ENCODE data around the gene CDC14A.

CDC14A gene

DNA sequence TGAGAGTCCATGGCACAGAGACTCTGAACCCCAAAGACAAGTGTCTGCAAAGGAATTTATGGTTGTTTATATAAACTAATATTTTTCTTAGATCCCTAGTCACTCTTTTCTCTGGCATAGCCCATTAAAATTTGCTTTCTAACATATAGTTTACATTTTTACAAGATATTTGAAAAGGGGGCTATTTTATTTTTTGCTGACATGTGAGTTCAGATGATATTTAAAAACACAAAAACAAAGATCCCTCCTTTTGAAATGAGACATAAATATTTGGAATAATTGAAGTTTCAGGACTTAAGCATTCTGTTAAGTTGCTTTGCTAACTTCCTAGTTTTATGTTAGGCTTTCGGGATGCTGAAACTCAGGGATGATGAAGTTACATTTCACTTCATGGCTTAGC is 86.1 kb downstream of the CDC14A start:
- H3K27ac ChIP-seq (ENCODE audit: low read depth in 2 of 2, low read length in 2 of 2) = peak overlapping the region in 1 of 2 donors; percentile 41
- no peaks in the 10 kb centered on the region for H3K9me3 ChIP-seq (ENCODE audit: control insufficient read depth in 2 of 2, low read length in 2 of 2)
- no peak overlapping the region for H3K9ac ChIP-seq (ENCODE audit: low read depth in 1 of 2, low read length in 2 of 2)

DNA sequence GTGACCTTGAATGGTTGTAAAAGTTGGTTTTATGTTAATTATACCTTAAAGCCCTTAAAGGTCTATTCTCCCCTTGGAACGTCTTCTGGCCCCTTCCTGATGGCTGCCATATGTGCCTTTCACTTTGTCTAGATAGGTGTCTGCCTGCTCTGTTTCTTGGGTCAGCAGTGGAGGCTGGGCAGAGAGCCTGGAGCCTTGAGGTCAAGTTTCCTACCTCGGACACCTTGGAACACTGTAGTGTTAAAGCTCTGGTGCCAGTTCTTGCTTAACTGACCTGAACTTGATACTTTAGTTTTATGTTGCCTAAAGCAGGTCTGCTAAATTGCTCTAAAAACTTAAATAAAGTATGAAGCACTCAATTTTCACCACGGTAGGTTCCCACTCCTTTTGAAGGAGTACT is 86.5 kb downstream of the CDC14A start:
- H3K9ac ChIP-seq (ENCODE audit: low read depth in 1 of 2, low read length in 2 of 2) = no peak overlapping the region
- H3K4me1 ChIP-seq (ENCODE audit: control insufficient read depth in 2 of 2, insufficient read depth in 2 of 2, low read length in 2 of 2) = peaks cover 10 to 14% of the 10 kb centered on the region in 2 donors
- H3K36me3 ChIP-seq (ENCODE audit: control insufficient read depth in 2 of 2, insufficient read depth in 2 of 2, low read length in 2 of 2) = no peaks in the 10 kb centered on the region
- H3K27ac ChIP-seq (ENCODE audit: low read depth in 2 of 2, low read length in 2 of 2) = peak overlapping the region; percentile 9 to 41
- H3K4me3 ChIP-seq (ENCODE audit: low read length in 2 of 2) = no peak overlapping the region
- H3K27me3 ChIP-seq (ENCODE audit: control insufficient read depth in 2 of 2, insufficient read depth in 2 of 2, low read length in 2 of 2) = no peaks in the 10 kb centered on the region
- no peaks in the 10 kb centered on the region for H3K9me3 ChIP-seq (ENCODE audit: control insufficient read depth in 2 of 2, low read length in 2 of 2)

More for the DNA sequence above, 86.1 kb downstream of the CDC14A start:
- Histone ChIP-seq H3K36me3 (ENCODE audit: control insufficient read depth in 2 of 2, insufficient read depth in 2 of 2, low read length in 2 of 2) (no peaks in the 10 kb centered on the region), H3K27me3 (ENCODE audit: control insufficient read depth in 2 of 2, insufficient read depth in 2 of 2, low read length in 2 of 2) (no peaks in the 10 kb centered on the region), H3K4me3 (ENCODE audit: low read length in 2 of 2) (no peak overlapping the region), H3K4me1 (ENCODE audit: control insufficient read depth in 2 of 2, insufficient read depth in 2 of 2, low read length in 2 of 2) (peaks cover 7 to 16% of the 10 kb centered on the region in 2 donors)

DNA sequence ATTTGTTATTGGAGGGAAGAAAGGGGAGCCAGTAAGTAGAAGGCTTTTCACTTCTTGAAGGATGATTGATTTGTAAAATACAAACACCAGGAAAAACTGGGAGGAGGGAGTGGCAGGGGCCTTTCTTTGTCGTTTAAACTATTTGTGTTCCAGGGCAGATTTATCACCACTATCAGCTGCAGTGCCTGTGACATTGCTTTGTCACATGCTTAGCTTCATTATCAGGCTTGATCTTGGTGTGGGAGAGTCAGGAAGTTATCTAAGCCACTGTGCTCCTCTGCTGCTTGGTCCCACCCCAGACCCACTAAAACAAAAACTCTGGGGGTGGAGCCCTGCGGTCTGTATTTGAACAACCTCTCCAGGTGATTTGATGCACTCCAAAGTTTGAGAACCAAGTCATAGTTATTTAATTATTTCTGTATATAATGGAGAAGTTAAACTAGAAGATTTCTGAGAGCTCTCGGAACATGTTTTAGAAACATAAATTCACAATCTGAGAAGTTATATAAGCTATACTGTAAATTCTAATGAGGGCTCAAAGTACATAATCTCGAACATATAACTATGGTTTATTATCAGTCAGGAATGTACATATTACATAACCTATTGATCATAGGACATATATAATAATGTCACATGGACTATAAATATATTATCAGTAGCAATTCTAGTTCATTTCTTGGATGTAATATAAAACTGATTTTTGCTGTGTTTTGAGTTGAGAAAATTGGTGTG is 87.9 kb downstream of the CDC14A start:
- Histone ChIP-seq H3K9me3 (ENCODE audit: control insufficient read depth in 2 of 2, low read length in 2 of 2) (no peaks in the 10 kb centered on the region), H3K4me1 (ENCODE audit: control insufficient read depth in 2 of 2, insufficient read depth in 2 of 2, low read length in 2 of 2) (peaks cover 8 to 10% of the 10 kb centered on the region in 2 donors), H3K36me3 (ENCODE audit: control insufficient read depth in 2 of 2, insufficient read depth in 2 of 2, low read length in 2 of 2) (peaks cover 0 to 5% of the 10 kb centered on the region in 2 donors), H3K4me3 (ENCODE audit: low read length in 2 of 2) (no peak overlapping the region), H3K9ac (ENCODE audit: low read depth in 1 of 2, low read length in 2 of 2) (no peak overlapping the region), H3K27me3 (ENCODE audit: control insufficient read depth in 2 of 2, insufficient read depth in 2 of 2, low read length in 2 of 2) (no peaks in the 10 kb centered on the region), H3K27ac (ENCODE audit: low read depth in 2 of 2, low read length in 2 of 2) (peak overlapping the region; percentile 7 to 59)

DNA sequence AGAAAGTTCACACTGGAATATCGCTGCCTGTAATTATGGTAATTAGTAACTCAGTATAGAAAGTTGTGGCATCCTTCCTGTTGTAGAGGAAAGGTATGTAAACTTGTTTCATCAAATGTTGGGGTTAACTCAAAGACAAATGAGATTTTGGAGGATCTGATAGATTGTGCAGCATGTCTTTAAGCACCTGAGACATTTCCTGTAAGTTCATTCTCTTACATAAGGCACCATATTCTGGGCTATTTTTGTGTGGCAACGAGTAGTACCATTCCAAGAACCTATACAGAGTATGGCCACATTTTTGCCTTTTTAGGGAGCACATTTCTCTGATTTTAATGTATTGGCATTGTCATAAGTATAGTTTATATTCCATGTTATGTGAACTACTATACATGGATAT is 88.8 kb downstream of the CDC14A start:
- H3K27ac ChIP-seq (ENCODE audit: low read depth in 2 of 2, low read length in 2 of 2) = peak overlapping the region in 1 of 2 donors; percentile 21
- H3K36me3 ChIP-seq (ENCODE audit: control insufficient read depth in 2 of 2, insufficient read depth in 2 of 2, low read length in 2 of 2) = peaks cover 0 to 5% of the 10 kb centered on the region in 2 donors
- H3K9me3 ChIP-seq (ENCODE audit: control insufficient read depth in 2 of 2, low read length in 2 of 2) = no peaks in the 10 kb centered on the region
- H3K27me3 ChIP-seq (ENCODE audit: control insufficient read depth in 2 of 2, insufficient read depth in 2 of 2, low read length in 2 of 2) = no peaks in the 10 kb centered on the region
- peaks cover 8 to 10% of the 10 kb centered on the region in 2 donors for H3K4me1 ChIP-seq (ENCODE audit: control insufficient read depth in 2 of 2, insufficient read depth in 2 of 2, low read length in 2 of 2)
- H3K4me3 ChIP-seq (ENCODE audit: low read length in 2 of 2) = no peak overlapping the region
- no peak overlapping the region for H3K9ac ChIP-seq (ENCODE audit: low read depth in 1 of 2, low read length in 2 of 2)

DNA sequence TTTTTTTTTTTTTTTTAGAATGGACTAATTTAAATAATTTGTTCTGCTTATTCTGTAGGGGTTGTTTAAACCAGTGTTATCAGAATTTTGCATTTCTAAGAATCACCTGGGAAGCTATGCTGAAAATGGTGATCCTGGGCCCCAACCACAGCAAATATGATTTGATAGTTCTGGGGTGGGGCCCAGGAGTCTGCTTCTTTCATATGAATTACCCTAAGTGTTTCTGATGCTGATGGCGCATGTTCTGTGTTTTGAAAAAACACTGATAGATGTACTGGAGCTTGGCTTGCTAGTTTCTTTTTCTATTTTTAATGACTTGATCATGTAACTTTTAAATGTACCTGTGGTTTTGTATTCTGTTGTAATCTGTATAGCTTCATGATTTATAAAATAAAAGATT is 89.3 kb downstream of the CDC14A start:
- no peaks in the 10 kb centered on the region for H3K27me3 ChIP-seq (ENCODE audit: control insufficient read depth in 2 of 2, insufficient read depth in 2 of 2, low read length in 2 of 2)
- H3K4me3 ChIP-seq (ENCODE audit: low read length in 2 of 2) = no peak overlapping the region
- no peaks in the 10 kb centered on the region for H3K9me3 ChIP-seq (ENCODE audit: control insufficient read depth in 2 of 2, low read length in 2 of 2)
- H3K9ac ChIP-seq (ENCODE audit: low read depth in 1 of 2, low read length in 2 of 2) = no peak overlapping the region
- H3K36me3 ChIP-seq (ENCODE audit: control insufficient read depth in 2 of 2, insufficient read depth in 2 of 2, low read length in 2 of 2) = peaks cover 0 to 5% of the 10 kb centered on the region in 2 donors
- H3K27ac ChIP-seq (ENCODE audit: low read depth in 2 of 2, low read length in 2 of 2) = peak overlapping the region in 1 of 2 donors; percentile 21
- H3K4me1 ChIP-seq (ENCODE audit: control insufficient read depth in 2 of 2, insufficient read depth in 2 of 2, low read length in 2 of 2) = peaks cover 8 to 10% of the 10 kb centered on the region in 2 donors

DNA sequence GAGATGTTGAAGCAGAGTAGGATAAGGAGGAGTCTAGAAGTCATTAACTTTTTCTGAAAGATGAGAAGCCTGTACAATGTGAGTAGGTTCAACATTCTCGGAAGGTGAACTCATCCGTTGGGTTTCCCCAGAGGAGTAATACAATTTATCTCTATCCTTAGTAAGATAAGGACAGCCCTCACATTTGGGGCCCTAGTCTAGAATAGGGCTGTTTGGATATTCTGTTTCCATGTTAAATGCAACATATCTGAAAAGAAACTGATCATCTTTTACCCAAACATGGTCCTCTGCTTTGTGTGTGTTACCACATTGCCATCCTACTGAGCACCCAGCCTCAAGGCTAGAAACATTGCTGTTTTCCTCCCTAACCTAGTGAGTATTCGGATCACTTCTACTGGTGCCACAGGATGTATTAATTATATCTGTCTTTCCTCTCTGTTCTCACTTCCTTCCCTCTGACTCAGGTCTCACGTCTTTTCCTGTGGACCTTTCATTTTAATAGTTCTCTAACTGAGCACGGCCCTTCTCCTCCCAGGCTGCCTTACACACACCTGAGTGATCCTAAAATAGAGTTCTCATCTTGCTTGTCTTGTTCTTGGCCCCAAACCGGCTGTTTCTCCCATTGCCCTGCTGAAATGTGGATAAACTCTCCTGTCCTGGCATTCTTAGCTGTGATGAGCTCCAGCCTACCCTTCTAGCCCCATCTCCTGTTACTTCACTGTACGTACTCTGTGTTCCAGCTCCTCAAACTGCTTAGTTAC is 91.7 kb downstream of the CDC14A start:
- peaks cover 0 to 8% of the 10 kb centered on the region in 2 donors for H3K36me3 ChIP-seq (ENCODE audit: control insufficient read depth in 2 of 2, insufficient read depth in 2 of 2, low read length in 2 of 2)
- no peaks in the 10 kb centered on the region for H3K9me3 ChIP-seq (ENCODE audit: control insufficient read depth in 2 of 2, low read length in 2 of 2)
- peaks cover 8 to 10% of the 10 kb centered on the region in 2 donors for H3K4me1 ChIP-seq (ENCODE audit: control insufficient read depth in 2 of 2, insufficient read depth in 2 of 2, low read length in 2 of 2)
- H3K4me3 ChIP-seq (ENCODE audit: low read length in 2 of 2) = peak overlapping the region in 1 of 2 donors; percentile 20
- H3K9ac ChIP-seq (ENCODE audit: low read depth in 1 of 2, low read length in 2 of 2) = no peak overlapping the region
- H3K27ac ChIP-seq (ENCODE audit: low read depth in 2 of 2, low read length in 2 of 2) = peak overlapping the region; percentile 31 to 49
- no peaks in the 10 kb centered on the region for H3K27me3 ChIP-seq (ENCODE audit: control insufficient read depth in 2 of 2, insufficient read depth in 2 of 2, low read length in 2 of 2)

DNA sequence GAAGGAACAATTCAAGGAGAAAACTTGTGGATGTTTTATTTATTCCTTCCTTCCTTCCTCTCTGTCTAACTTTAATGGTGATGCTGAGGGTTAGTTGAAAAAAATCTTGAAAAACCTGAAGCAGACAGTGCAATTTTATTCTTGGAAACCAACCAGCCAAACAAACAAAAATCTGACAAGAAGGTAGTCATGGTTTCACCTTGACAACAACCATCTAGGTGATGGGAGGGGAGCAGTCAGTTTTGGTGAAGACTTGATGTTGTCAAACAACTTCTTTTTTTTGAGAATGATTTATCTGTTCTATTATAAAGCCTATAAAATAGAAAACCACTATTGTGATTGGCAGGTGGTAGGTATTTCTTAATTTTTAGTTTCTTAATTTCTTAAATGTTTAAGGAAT is 93.3 kb downstream of the CDC14A start:
- H3K4me1 ChIP-seq (ENCODE audit: control insufficient read depth in 2 of 2, insufficient read depth in 2 of 2, low read length in 2 of 2) = peaks cover 3 to 8% of the 10 kb centered on the region in 2 donors
- no peaks in the 10 kb centered on the region for H3K9me3 ChIP-seq (ENCODE audit: control insufficient read depth in 2 of 2, low read length in 2 of 2)
- H3K36me3 ChIP-seq (ENCODE audit: control insufficient read depth in 2 of 2, insufficient read depth in 2 of 2, low read length in 2 of 2) = peaks cover 0 to 8% of the 10 kb centered on the region in 2 donors
- H3K27ac ChIP-seq (ENCODE audit: low read depth in 2 of 2, low read length in 2 of 2) = no peak overlapping the region
- H3K9ac ChIP-seq (ENCODE audit: low read depth in 1 of 2, low read length in 2 of 2) = no peak overlapping the region
- no peak overlapping the region for H3K4me3 ChIP-seq (ENCODE audit: low read length in 2 of 2)
- H3K27me3 ChIP-seq (ENCODE audit: control insufficient read depth in 2 of 2, insufficient read depth in 2 of 2, low read length in 2 of 2) = no peaks in the 10 kb centered on the region

DNA sequence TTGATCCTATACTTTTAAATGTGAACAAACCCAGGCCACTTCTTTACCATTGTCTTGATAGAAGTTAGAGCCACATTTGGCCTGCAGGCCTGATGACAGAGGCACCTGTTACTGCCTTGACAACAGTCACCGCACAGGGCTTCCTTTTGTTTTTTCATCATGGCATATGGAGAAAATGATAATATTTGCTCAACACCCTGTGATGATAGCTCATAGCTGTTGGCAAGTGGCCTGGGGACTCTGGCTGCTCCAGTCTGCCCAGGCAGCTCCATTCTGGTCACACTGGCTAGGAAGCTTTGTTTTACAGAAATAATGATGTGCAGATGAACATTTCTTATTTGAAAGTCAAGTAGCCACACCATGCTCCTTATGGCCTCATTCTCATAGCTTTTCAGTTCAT is 96.1 kb downstream of the CDC14A start:
- no peaks in the 10 kb centered on the region for H3K9me3 ChIP-seq (ENCODE audit: control insufficient read depth in 2 of 2, low read length in 2 of 2)
- no peak overlapping the region for H3K9ac ChIP-seq (ENCODE audit: low read depth in 1 of 2, low read length in 2 of 2)
- H3K4me3 ChIP-seq (ENCODE audit: low read length in 2 of 2) = no peak overlapping the region
- H3K4me1 ChIP-seq (ENCODE audit: control insufficient read depth in 2 of 2, insufficient read depth in 2 of 2, low read length in 2 of 2) = peaks cover 3% of the 10 kb centered on the region in 2 donors
- peaks cover 0 to 8% of the 10 kb centered on the region in 2 donors for H3K36me3 ChIP-seq (ENCODE audit: control insufficient read depth in 2 of 2, insufficient read depth in 2 of 2, low read length in 2 of 2)
- no peak overlapping the region for H3K27ac ChIP-seq (ENCODE audit: low read depth in 2 of 2, low read length in 2 of 2)
- no peaks in the 10 kb centered on the region for H3K27me3 ChIP-seq (ENCODE audit: control insufficient read depth in 2 of 2, insufficient read depth in 2 of 2, low read length in 2 of 2)

DNA sequence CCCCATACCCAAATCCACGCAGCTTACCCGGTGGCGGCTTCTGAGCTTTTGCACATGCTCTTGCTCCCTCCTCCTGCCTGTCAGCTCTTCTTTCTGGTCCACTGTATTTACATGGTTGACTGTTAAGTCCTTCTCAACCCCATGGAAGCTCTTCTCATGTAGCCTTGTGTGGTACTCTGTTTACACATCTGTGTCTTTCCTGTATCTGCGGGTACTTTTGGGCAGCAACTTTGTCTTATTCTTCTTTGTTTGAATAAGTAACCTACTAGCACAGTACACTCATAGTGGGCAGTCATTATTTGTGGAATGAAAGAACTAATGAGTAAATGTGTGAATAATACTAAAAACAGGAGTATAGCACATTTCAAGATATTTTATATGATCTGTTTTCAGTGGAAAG is 97.2 kb downstream of the CDC14A start:
- Histone ChIP-seq H3K36me3 (ENCODE audit: control insufficient read depth in 2 of 2, insufficient read depth in 2 of 2, low read length in 2 of 2) (peaks cover 0 to 3% of the 10 kb centered on the region in 2 donors), H3K4me1 (ENCODE audit: control insufficient read depth in 2 of 2, insufficient read depth in 2 of 2, low read length in 2 of 2) (peaks cover 0 to 3% of the 10 kb centered on the region in 2 donors), H3K9ac (ENCODE audit: low read depth in 1 of 2, low read length in 2 of 2) (no peak overlapping the region), H3K4me3 (ENCODE audit: low read length in 2 of 2) (no peak overlapping the region), H3K27me3 (ENCODE audit: control insufficient read depth in 2 of 2, insufficient read depth in 2 of 2, low read length in 2 of 2) (no peaks in the 10 kb centered on the region), H3K9me3 (ENCODE audit: control insufficient read depth in 2 of 2, low read length in 2 of 2) (no peaks in the 10 kb centered on the region), H3K27ac (ENCODE audit: low read depth in 2 of 2, low read length in 2 of 2) (no peak overlapping the region)

DNA sequence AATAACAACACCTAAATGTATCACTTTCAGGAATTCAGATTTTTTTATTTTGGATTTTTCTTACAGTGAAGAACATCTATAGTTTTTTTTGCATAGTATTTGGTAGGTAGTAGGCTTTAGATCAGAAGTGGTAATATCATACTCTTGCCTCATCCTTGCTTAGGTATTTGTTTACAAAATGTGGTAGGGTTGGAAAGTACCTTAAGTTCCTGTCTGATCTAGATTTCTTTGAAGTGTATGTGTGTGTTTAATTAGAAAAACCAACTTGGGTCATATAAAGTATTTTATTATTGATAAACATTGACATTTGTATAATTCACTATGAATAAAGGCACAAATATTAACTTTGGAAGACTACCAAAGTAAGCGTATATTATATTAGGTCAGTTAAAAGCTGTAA is 100.3 kb downstream of the CDC14A start:
- H3K4me3 ChIP-seq (ENCODE audit: low read length in 2 of 2) = no peak overlapping the region
- peaks cover 0 to 3% of the 10 kb centered on the region in 2 donors for H3K4me1 ChIP-seq (ENCODE audit: control insufficient read depth in 2 of 2, insufficient read depth in 2 of 2, low read length in 2 of 2)
- no peak overlapping the region for H3K27ac ChIP-seq (ENCODE audit: low read depth in 2 of 2, low read length in 2 of 2)
- H3K36me3 ChIP-seq (ENCODE audit: control insufficient read depth in 2 of 2, insufficient read depth in 2 of 2, low read length in 2 of 2) = no peaks in the 10 kb centered on the region
- H3K9ac ChIP-seq (ENCODE audit: low read depth in 1 of 2, low read length in 2 of 2) = no peak overlapping the region
- no peaks in the 10 kb centered on the region for H3K9me3 ChIP-seq (ENCODE audit: control insufficient read depth in 2 of 2, low read length in 2 of 2)
- H3K27me3 ChIP-seq (ENCODE audit: control insufficient read depth in 2 of 2, insufficient read depth in 2 of 2, low read length in 2 of 2) = no peaks in the 10 kb centered on the region

All from mucosa of rectum (tissue), 2 donors.